ENCODE measurements around the gene UNCX. TPM values are rescaled to one million over a fixed set of nuclear protein-coding genes. Genes with fewer than 3 reads are reported as not detected.
"Not testable (repeated sequence)": the region's sequence is repeated elsewhere in the genome, so short reads cannot be mapped to it uniquely, and the experiment has no call there.

The UNCX gene
- total and polyA plus RNA-seq, 2 experiments from 2014 or later: not detected

DNA sequence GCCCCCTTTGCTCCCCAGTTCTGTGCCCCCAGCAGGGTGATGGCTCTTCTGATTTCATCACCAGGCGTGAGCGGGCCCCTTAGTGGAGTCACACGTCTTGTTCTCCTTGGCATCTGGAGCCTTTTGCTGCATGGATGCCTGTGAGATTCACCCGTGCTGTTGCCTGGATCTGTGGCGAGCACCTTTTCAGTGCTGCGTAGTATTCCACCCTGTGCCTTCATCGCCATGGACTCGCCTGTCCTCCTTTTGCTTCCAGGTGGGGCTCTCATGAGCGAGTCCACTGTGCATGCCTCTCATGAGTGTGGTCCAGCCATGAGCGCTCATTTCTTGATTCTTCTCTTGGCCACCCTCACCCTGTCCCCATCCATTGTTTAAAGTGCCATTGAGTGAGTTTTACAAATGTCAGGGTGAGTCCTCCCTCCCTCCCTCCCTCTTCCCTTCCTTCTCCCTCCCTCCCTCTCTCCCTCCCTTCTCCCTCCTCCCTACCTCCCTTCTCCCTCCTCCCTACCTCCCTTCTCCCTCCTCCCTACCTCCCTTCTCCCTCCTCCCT lies 44.0 kb downstream of the UNCX start:
- Histone ChIP-seq H3K4me3 (no peak overlapping the region), H4K20me1 (ENCODE audit: insufficient read depth, poor library complexity, severe bottlenecking) (no peaks in the 10 kb centered on the region), H3K27me3 (peaks cover 3% of the 10 kb centered on the region), H3K4me2 (no peak overlapping the region), H3K4me1 (ENCODE audit: insufficient read depth) (no peaks in the 10 kb centered on the region), H3K9me2 (replicated peaks; ENCODE audit: insufficient read depth) (no peaks in the 10 kb centered on the region), H3K27ac (no peak overlapping the region), H3K79me2 (no peaks in the 10 kb centered on the region), H3K36me3 (replicated peaks; ENCODE audit: insufficient read depth, low read depth) (no peaks in the 10 kb centered on the region), H2AFZ (no peak overlapping the region), H3K9me3 (ENCODE audit: low read depth) (no peaks in the 10 kb centered on the region)
- 97% methylated on average over 10 of the region's 10 CpGs for whole genome bisulfite sequencing (ENCODE audit: low lambda C conversion rate, missing lambda C conversion rate)
- no peak for DNase-seq (ENCODE audit: low spot score)
- TF ChIP-seq, protein P1, sequence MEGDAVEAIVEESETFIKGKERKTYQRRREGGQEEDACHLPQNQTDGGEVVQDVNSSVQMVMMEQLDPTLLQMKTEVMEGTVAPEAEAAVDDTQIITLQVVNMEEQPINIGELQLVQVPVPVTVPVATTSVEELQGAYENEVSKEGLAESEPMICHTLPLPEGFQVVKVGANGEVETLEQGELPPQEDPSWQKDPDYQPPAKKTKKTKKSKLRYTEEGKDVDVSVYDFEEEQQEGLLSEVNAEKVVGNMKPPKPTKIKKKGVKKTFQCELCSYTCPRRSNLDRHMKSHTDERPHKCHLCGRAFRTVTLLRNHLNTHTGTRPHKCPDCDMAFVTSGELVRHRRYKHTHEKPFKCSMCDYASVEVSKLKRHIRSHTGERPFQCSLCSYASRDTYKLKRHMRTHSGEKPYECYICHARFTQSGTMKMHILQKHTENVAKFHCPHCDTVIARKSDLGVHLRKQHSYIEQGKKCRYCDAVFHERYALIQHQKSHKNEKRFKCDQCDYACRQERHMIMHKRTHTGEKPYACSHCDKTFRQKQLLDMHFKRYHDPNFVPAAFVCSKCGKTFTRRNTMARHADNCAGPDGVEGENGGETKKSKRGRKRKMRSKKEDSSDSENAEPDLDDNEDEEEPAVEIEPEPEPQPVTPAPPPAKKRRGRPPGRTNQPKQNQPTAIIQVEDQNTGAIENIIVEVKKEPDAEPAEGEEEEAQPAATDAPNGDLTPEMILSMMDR (IDR thresholded peaks at IDR 0.05; ENCODE audit: poor library complexity): no peak
- TF ChIP-seq EZH2 (IDR thresholded peaks at IDR 0.05; ENCODE audit: borderline replicate concordance) (no peak), EZH2phosphoT487 (IDR thresholded peaks at IDR 0.05; ENCODE audit: low read depth, severe bottlenecking, unreplicated experiment) (no peak)

- 94% methylated on average over 10 of the region's 10 CpGs for WGBS (ENCODE audit: low lambda C conversion rate, missing lambda C conversion rate)
These were observed 45.9 kb downstream of the UNCX start for GRCh38 chr7:1278543-1278942.

DNA sequence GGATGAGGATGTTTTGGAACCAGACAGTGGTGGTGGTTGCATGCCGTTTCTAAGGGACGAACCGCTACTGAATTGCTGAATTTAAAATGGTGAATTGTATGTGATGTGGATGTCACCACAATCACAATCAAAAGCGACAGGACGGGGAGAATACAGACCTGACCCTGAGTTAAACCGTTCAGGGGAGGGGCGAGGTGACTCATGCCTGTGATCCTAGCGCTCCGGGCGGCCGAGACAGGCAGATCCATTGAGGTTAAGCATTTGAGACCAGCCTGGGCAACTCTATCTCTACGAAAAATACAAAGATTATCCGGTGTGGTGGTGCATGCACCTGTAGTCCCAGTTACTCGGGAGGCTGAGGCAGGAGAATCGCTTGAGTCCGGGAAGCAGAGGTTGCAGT lies 46.4 kb downstream of the UNCX start:
- peaks cover 3% of the 10 kb centered on the region for H3K27me3 ChIP-seq
- WGBS (ENCODE audit: low lambda C conversion rate, missing lambda C conversion rate): 79% methylated on average over 16 of the region's 16 CpGs
- DNase-seq (ENCODE audit: low spot score): no peak
- no peaks in the 10 kb centered on the region for H4K20me1 ChIP-seq (ENCODE audit: insufficient read depth, poor library complexity, severe bottlenecking)
- TF ChIP-seq EZH2 (IDR thresholded peaks at IDR 0.05; ENCODE audit: borderline replicate concordance) (no peak), EZH2phosphoT487 (IDR thresholded peaks at IDR 0.05; ENCODE audit: low read depth, severe bottlenecking, unreplicated experiment) (no peak)
- TF ChIP-seq, protein P1 (IDR thresholded peaks at IDR 0.05; ENCODE audit: poor library complexity): no peak
- no peaks in the 10 kb centered on the region for H3K36me3 ChIP-seq (replicated peaks; ENCODE audit: insufficient read depth, low read depth)
- no peaks in the 10 kb centered on the region for H3K9me2 ChIP-seq (replicated peaks; ENCODE audit: insufficient read depth)
- H3K4me3 ChIP-seq: no peak overlapping the region
- H3K9me3 ChIP-seq (ENCODE audit: low read depth): no peaks in the 10 kb centered on the region
- H3K79me2 ChIP-seq: no peaks in the 10 kb centered on the region
- H2AFZ ChIP-seq: no peak overlapping the region
- no peak overlapping the region for H3K4me2 ChIP-seq
- H3K27ac ChIP-seq: no peak overlapping the region
- H3K4me1 ChIP-seq (ENCODE audit: insufficient read depth): no peaks in the 10 kb centered on the region

More at GRCh38 chr7:1278543-1278942, 45.9 kb downstream of the UNCX start:
- Histone ChIP-seq H3K9me3 (ENCODE audit: low read depth) (no peaks in the 10 kb centered on the region), H3K9me2 (replicated peaks; ENCODE audit: insufficient read depth) (no peaks in the 10 kb centered on the region), H3K4me3 (no peak overlapping the region), H3K36me3 (replicated peaks; ENCODE audit: insufficient read depth, low read depth) (no peaks in the 10 kb centered on the region), H3K4me1 (ENCODE audit: insufficient read depth) (no peaks in the 10 kb centered on the region), H3K27ac (no peak overlapping the region), H2AFZ (no peak overlapping the region), H3K79me2 (no peaks in the 10 kb centered on the region), H4K20me1 (ENCODE audit: insufficient read depth, poor library complexity, severe bottlenecking) (no peaks in the 10 kb centered on the region), H3K4me2 (no peak overlapping the region), H3K27me3 (peaks cover 3% of the 10 kb centered on the region)
- TF ChIP-seq, protein P1 (IDR thresholded peaks at IDR 0.05; ENCODE audit: poor library complexity): no peak
- TF ChIP-seq EZH2phosphoT487 (IDR thresholded peaks at IDR 0.05; ENCODE audit: low read depth, severe bottlenecking, unreplicated experiment): no peak
- no peak for TF ChIP-seq EZH2 (IDR thresholded peaks at IDR 0.05; ENCODE audit: borderline replicate concordance)
- no peak for DNase-seq (ENCODE audit: low spot score)

GRCh38 chr7:1279895-1280294 lies 47.2 kb downstream of the UNCX start:
- not testable (repeated sequence) for H3K4me2 ChIP-seq; H4K20me1 ChIP-seq (ENCODE audit: insufficient read depth, poor library complexity, severe bottlenecking); H3K36me3 ChIP-seq (replicated peaks; ENCODE audit: insufficient read depth, low read depth); H3K9me2 ChIP-seq (replicated peaks; ENCODE audit: insufficient read depth); H2AFZ ChIP-seq; H3K27me3 ChIP-seq; H3K9me3 ChIP-seq (ENCODE audit: low read depth); H3K4me3 ChIP-seq; H3K27ac ChIP-seq; H3K79me2 ChIP-seq; H3K4me1 ChIP-seq (ENCODE audit: insufficient read depth); DNase-seq (ENCODE audit: low spot score)
- 71% methylated on average over 4 of the region's 4 CpGs for WGBS (ENCODE audit: low lambda C conversion rate, missing lambda C conversion rate)

Measured in hepatocyte (in vitro differentiated cells).